Measurements from ENCODE around the gene LRCH3.

Gene LRCH3

GRCh38 chr3:197793247-197793646 is 2.2 kb downstream of the LRCH3 start:
- no peak for DNase-seq

- no peak for DNase-seq
These were observed 3.1 kb downstream of the LRCH3 start for GRCh38 chr3:197794115-197794514.

- no peak for DNase-seq
These were observed 4.1 kb downstream of the LRCH3 start for GRCh38 chr3:197795200-197795599.

GRCh38 chr3:197796087-197796486 is 5.0 kb downstream of the LRCH3 start:
- no peak for DNase-seq

- DNase-seq = no peak
These were observed 7.8 kb downstream of the LRCH3 start for GRCh38 chr3:197798863-197799262.

GRCh38 chr3:197800379-197800778 is 9.3 kb downstream of the LRCH3 start:
- DNase-seq = no peak

- DNase-seq = no peak
These were observed 11.1 kb downstream of the LRCH3 start for GRCh38 chr3:197801891-197802778.

- no peak for DNase-seq
These were observed 11.9 kb downstream of the LRCH3 start for GRCh38 chr3:197802779-197803459.

GRCh38 chr3:197804511-197804910 is 13.5 kb downstream of the LRCH3 start:
- DNase-seq = no peak

GRCh38 chr3:197807969-197808587 is 17.0 kb downstream of the LRCH3 start:
- no peak for DNase-seq

- DNase-seq = no peak
These were observed 18.4 kb downstream of the LRCH3 start for GRCh38 chr3:197809356-197810020.

GRCh38 chr3:197810901-197811300 is 19.8 kb downstream of the LRCH3 start:
- no peak for DNase-seq

- DNase-seq = peak; percentile 69
These were observed 20.3 kb downstream of the LRCH3 start for GRCh38 chr3:197811343-197811742.

GRCh38 chr3:197814372-197814771 is 23.3 kb downstream of the LRCH3 start:
- DNase-seq = no peak

- DNase-seq = no peak
These were observed 29.7 kb downstream of the LRCH3 start for GRCh38 chr3:197820550-197821335.

GRCh38 chr3:197829397-197830045 is 38.5 kb downstream of the LRCH3 start:
- no peak for DNase-seq

GRCh38 chr3:197830308-197830966 is 39.4 kb downstream of the LRCH3 start:
- no peak for DNase-seq

GRCh38 chr3:197830967-197831313 is 39.9 kb downstream of the LRCH3 start:
- no peak for DNase-seq

GRCh38 chr3:197833930-197834715 is 43.1 kb downstream of the LRCH3 start:
- DNase-seq = no peak

- no peak for DNase-seq
These were observed 44.5 kb downstream of the LRCH3 start for GRCh38 chr3:197835509-197835908.

- no peak for DNase-seq
These were observed 45.2 kb downstream of the LRCH3 start for GRCh38 chr3:197836244-197836643.

All from femur (tissue), 1 donor.